H1 (cell line): ENCODE results near the gene TRPV6. TPM values are rescaled to one million over a fixed set of nuclear protein-coding genes. Genes with fewer than 3 reads are reported as not detected.
A peak's percentile ranks its signal among the peaks of the same experiment; 100 is the strongest.

Experiments used
- CTCF ChIA-PET: fragments of 300-600 bp; sonication (Branson Sonifier 250); formaldehyde crosslinking; loops from one replicate; lab custom pipeline; 2021; ENCODE audit not compliant: partially characterized antibody; lab: Charles Lee
- POLR2A ChIA-PET: fragments of 300-600 bp; sonication (Branson Sonifier 250); formaldehyde crosslinking; loops from one replicate; lab custom pipeline; 2021; ENCODE audit warnings: inconsistent platforms; ENCODE audit not compliant: partially characterized antibody; lab: Charles Lee
- DNase-seq, 2 experiments: peaks; one replicate each; pipeline versions ENCODE4 v3.0.0 to v3.0.0-alpha.2; 2010 to 2022; ENCODE audit warnings: low spot score in 2 of 2, low read depth in 1 of 2, mixed read lengths in 1 of 2
- FAIRE-seq: peaks from 2 replicates; lab custom pipeline; 2011; peaks lifted over from hg19 to GRCh38; lab: Jason Lieb, UNC
- H2AFZ ChIP-seq: 2 replicates; pipeline ENCODE4 v1.8.1; 2012; ENCODE audit warnings: low read length, inconsistent platforms
- H2AK5ac ChIP-seq: 2 replicates; pipeline ENCODE4 v1.6.1; 2013; ENCODE audit warnings: low read depth, low read length
- H2BK120ac ChIP-seq: replicated peaks from 2 replicates; pipeline ENCODE3; 2013; ENCODE audit warnings: low read depth, low read length, inconsistent platforms
- H2BK12ac ChIP-seq: 2 replicates; pipeline ENCODE4 v1.6.1; 2013; ENCODE audit warnings: low read depth, low read length
- H2BK15ac ChIP-seq: 2 replicates; pipeline ENCODE4 v1.6.1; 2013; ENCODE audit warnings: low read length
- H2BK20ac ChIP-seq: 2 replicates; pipeline ENCODE4 v1.6.1; 2013; ENCODE audit warnings: low read length
- H2BK5ac ChIP-seq: 2 replicates; pipeline ENCODE4 v1.6.1; 2013; ENCODE audit warnings: low read depth, low read length
- H3K14ac ChIP-seq: 2 replicates; pipeline ENCODE4 v1.6.1; 2013; ENCODE audit warnings: inconsistent platforms; ENCODE audit not compliant: insufficient read length
- H3K18ac ChIP-seq: 2 replicates; pipeline ENCODE4 v1.6.1; 2013; ENCODE audit warnings: low read length; ENCODE audit errors: extremely low read depth
- H3K23ac ChIP-seq: 2 replicates; pipeline ENCODE4 v1.6.1; 2013; ENCODE audit warnings: inconsistent platforms; ENCODE audit not compliant: insufficient read length
- H3K23me2 ChIP-seq: 2 replicates; pipeline ENCODE4 v1.6.1; 2013; ENCODE audit warnings: low read depth, low read length
- H3K27ac ChIP-seq: 2 replicates; pipeline ENCODE4 v1.6.1; 2011; ENCODE audit warnings: low read depth, low read length, inconsistent platforms
- H3K27me3 ChIP-seq, 4 experiments: replicated peaks in 1 of 4; 1 replicate in 1 of 4; 2 replicates in 3 of 4; pipeline versions ENCODE4 v1.6.1 to v1.8.1; 2011 to 2013; ENCODE audit warnings: low read length in 3 of 4, mild to moderate bottlenecking in 3 of 4, inconsistent platforms in 2 of 4, mixed read lengths in 2 of 4, moderate library complexity in 1 of 4; ENCODE audit not compliant: control insufficient read depth in 3 of 4, insufficient read depth in 3 of 4; ENCODE audit errors: extremely low read depth in 1 of 4
- H3K36me3 ChIP-seq, 4 experiments: 2 replicates each; pipeline versions ENCODE4 v1.6.1 to v1.8.1; 2011 to 2013; ENCODE audit warnings: mild to moderate bottlenecking in 4 of 4, low read length in 3 of 4, moderate library complexity in 2 of 4, control low read depth in 1 of 4, inconsistent platforms in 1 of 4; ENCODE audit not compliant: insufficient read depth in 4 of 4, control insufficient read depth in 2 of 4
- H3K4ac ChIP-seq: replicated peaks from 2 replicates; pipeline ENCODE3; 2013; ENCODE audit warnings: low read length, low read depth, mixed read lengths, inconsistent platforms; ENCODE audit not compliant: insufficient read length
- H3K4me1 ChIP-seq, 4 experiments: replicated peaks in 1 of 4; 1 replicate in 1 of 4; 2 replicates in 3 of 4; pipeline versions ENCODE4 v1.6.1 to v1.8.1; 2011 to 2013; ENCODE audit warnings: low read length in 3 of 4, inconsistent platforms in 2 of 4, mixed read lengths in 1 of 4; ENCODE audit not compliant: insufficient read depth in 4 of 4, control insufficient read depth in 3 of 4
- H3K4me2 ChIP-seq, 2 experiments: 2 replicates each; pipeline versions ENCODE4 v1.6.1 to v1.8.1; 2011 to 2013; ENCODE audit warnings: low read depth in 2 of 2, low read length in 2 of 2, control low read depth in 1 of 2, inconsistent platforms in 1 of 2, mild to moderate bottlenecking in 1 of 2; ENCODE audit not compliant: insufficient read depth in 1 of 2
- H3K4me3 ChIP-seq, 4 experiments: fragments of 200-600, 300-600 bp in 1 of 4; sonication (generic), shearing (Covaris generic), sonication (Bioruptor Twin) in 1 of 4; 2 replicates each; pipeline versions ENCODE4 v1.5.1 to v1.8.1; 2011 to 2016; ENCODE audit warnings: low read length in 4 of 4, low read depth in 3 of 4, control low read depth in 2 of 4, inconsistent platforms in 2 of 4, mild to moderate bottlenecking in 2 of 4, mixed read lengths in 1 of 4, moderate library complexity in 1 of 4; ENCODE audit not compliant: insufficient read depth in 2 of 4; ENCODE audit errors: extremely low read depth in 1 of 4
- H3K56ac ChIP-seq: replicated peaks from 2 replicates; pipeline ENCODE3; 2013; ENCODE audit warnings: low read depth, mild to moderate bottlenecking, mixed read lengths, low read length, inconsistent platforms; ENCODE audit not compliant: insufficient read length
- H3K79me1 ChIP-seq: 2 replicates; pipeline ENCODE4 v1.6.1; 2013; ENCODE audit warnings: low read depth, low read length, control low read depth
- H3K79me2 ChIP-seq, 2 experiments: 2 replicates each; pipeline versions ENCODE4 v1.6.1 to v1.8.1; 2012 to 2013; ENCODE audit warnings: low read length in 2 of 2, mild to moderate bottlenecking in 2 of 2, inconsistent platforms in 1 of 2; ENCODE audit not compliant: insufficient read depth in 2 of 2, control insufficient read depth in 1 of 2
- H3K9ac ChIP-seq, 4 experiments: replicated peaks in 1 of 4; 1 replicate in 1 of 4; 2 replicates in 3 of 4; pipeline versions ENCODE4 v1.6.1 to v1.8.1; 2011 to 2013; ENCODE audit warnings: low read depth in 3 of 4, low read length in 3 of 4, control low read depth in 2 of 4, mild to moderate bottlenecking in 2 of 4, moderate library complexity in 2 of 4, inconsistent platforms in 1 of 4; ENCODE audit errors: extremely low read depth in 1 of 4
- H3K9me3 ChIP-seq, 2 experiments: 2 replicates each; pipeline versions ENCODE4 v1.6.1 to v1.8.1; 2012 to 2013; ENCODE audit warnings: mild to moderate bottlenecking in 2 of 2, moderate library complexity in 2 of 2, control low read depth in 1 of 2, inconsistent platforms in 1 of 2, low read depth in 1 of 2, low read length in 1 of 2, mixed read lengths in 1 of 2; ENCODE audit not compliant: insufficient read depth in 2 of 2
- H4K20me1 ChIP-seq, 2 experiments: replicated peaks in 1 of 2; 2 replicates each; pipeline versions ENCODE3 to v1.8.1; 2011 to 2013; ENCODE audit warnings: inconsistent platforms in 2 of 2, low read length in 2 of 2, mild to moderate bottlenecking in 1 of 2; ENCODE audit not compliant: insufficient read depth in 2 of 2, control insufficient read depth in 1 of 2
- H4K5ac ChIP-seq: 2 replicates; pipeline ENCODE4 v1.6.1; 2013; ENCODE audit warnings: low read length, low read depth, mixed read lengths, inconsistent platforms; ENCODE audit not compliant: insufficient read length
- H4K8ac ChIP-seq: 2 replicates; pipeline ENCODE4 v1.8.0; 2013; ENCODE audit warnings: mild to moderate bottlenecking, moderate library complexity, low read length, inconsistent platforms; ENCODE audit not compliant: insufficient read depth; ENCODE audit errors: extremely low read depth
- H4K91ac ChIP-seq: replicated peaks from 2 replicates; pipeline ENCODE3; 2013; ENCODE audit warnings: low read length, mixed read lengths, inconsistent platforms; ENCODE audit not compliant: insufficient read length
- GTF2F1 ChIP-seq: IDR thresholded peaks from 2 replicates; pipeline ENCODE4 v1.6.1; 2012; ENCODE audit warnings: low read depth, low read length, improper control_type of control experiment, borderline replicate concordance
- HDAC6 ChIP-seq: IDR thresholded peaks from one replicate; pipeline ENCODE4 v1.7.1; 2012; ENCODE audit warnings: low read depth, mild to moderate bottlenecking, inconsistent platforms, low read length, moderate library complexity
- JUN ChIP-seq: IDR thresholded peaks from 2 replicates; pipeline ENCODE4 v1.6.1; 2011; ENCODE audit warnings: low read depth, mild to moderate bottlenecking, improper control_type of control experiment, low read length
- MAFK ChIP-seq: IDR thresholded peaks from 2 replicates; pipeline ENCODE4 v1.6.1; 2012; ENCODE audit warnings: low read depth, mild to moderate bottlenecking, improper control_type of control experiment, low read length
- NRF1 ChIP-seq: IDR thresholded peaks from 2 replicates; pipeline ENCODE4 v1.6.1; 2011; ENCODE audit warnings: mild to moderate bottlenecking, low read depth, low read length, improper control_type of control experiment
- POLR2A ChIP-seq, 2 experiments: IDR thresholded peaks; 1 replicate in 1 of 2; 2 replicates in 1 of 2; pipeline ENCODE4 v1.6.1; 2011; ENCODE audit warnings: low read depth in 2 of 2, low read length in 2 of 2, mild to moderate bottlenecking in 2 of 2; ENCODE audit errors: control extremely low read depth in 1 of 2
- RBBP5 ChIP-seq: IDR thresholded peaks from 2 replicates; pipeline ENCODE4 v1.7.1; 2012; ENCODE audit warnings: low read depth, mild to moderate bottlenecking, inconsistent platforms, low read length, moderate library complexity, borderline replicate concordance
- ZNF274 ChIP-seq: IDR thresholded peaks from 2 replicates; pipeline ENCODE4 v1.7.0; 2012; ENCODE audit warnings: low read length, borderline replicate concordance; ENCODE audit errors: extremely low read depth
- WGBS, 2 experiments: shearing (Covaris generic) in 1 of 2; methylation state at CpG; one replicate each; pipeline versions ENCODE4 v1.1.6 to v1.1.7; 2013 to 2015; ENCODE audit warnings: low lambda C conversion rate in 2 of 2, mixed read lengths in 2 of 2, inconsistent platforms in 1 of 2, low coverage in 1 of 2, missing lambda C conversion rate in 1 of 2; ENCODE audit not compliant: insufficient replicate concordance in 2 of 2, insufficient coverage in 1 of 2, insufficient read length in 1 of 2; ENCODE audit errors: extremely low coverage in 1 of 2, missing lambda C conversion rate in 1 of 2; 5-methylcytosine and 5-hydroxymethylcytosine counted together
- polyA plus RNA-seq, 7 experiments: library from polyadenylated mRNA; depleted of rRNA in 3 of 7; stranded (reverse) in 5 of 7; unstranded in 2 of 7; fragments of >200 nt in 5 of 7; fragments of 200-250 nt in 2 of 7; gene quantifications; 1 replicate in 5 of 7; 2 replicates in 1 of 7; 4 replicates in 1 of 7; pipeline versions ENCODE4 v1.2.1 to v1.2.3, GENCODE V29; 2011 to 2013; ENCODE audit warnings: missing spikeins in 2 of 7, mixed read lengths in 2 of 7
- total RNA-seq: library from RNA; stranded (reverse); fragmentation: NEBNext Ultra II Directional; extraction: Animal tissue kit (Norgen Biotek cat#: 25700); gene quantifications from 2 replicates; pipeline ENCODE4 v1.2.1, GENCODE V29; 2021
- TF ChIP-seq, protein P1 (sequence below): IDR thresholded peaks from 2 replicates; pipeline ENCODE4 v1.6.1; 2011; ENCODE audit warnings: low read length, improper control_type of control experiment

The TRPV6 gene
- total and polyA plus RNA-seq, 2 of the 8 experiments (the other 6 are each of a cell fraction or from before 2014, with no cell fraction given) = 0.52 to 1.1 TPM

DNA sequence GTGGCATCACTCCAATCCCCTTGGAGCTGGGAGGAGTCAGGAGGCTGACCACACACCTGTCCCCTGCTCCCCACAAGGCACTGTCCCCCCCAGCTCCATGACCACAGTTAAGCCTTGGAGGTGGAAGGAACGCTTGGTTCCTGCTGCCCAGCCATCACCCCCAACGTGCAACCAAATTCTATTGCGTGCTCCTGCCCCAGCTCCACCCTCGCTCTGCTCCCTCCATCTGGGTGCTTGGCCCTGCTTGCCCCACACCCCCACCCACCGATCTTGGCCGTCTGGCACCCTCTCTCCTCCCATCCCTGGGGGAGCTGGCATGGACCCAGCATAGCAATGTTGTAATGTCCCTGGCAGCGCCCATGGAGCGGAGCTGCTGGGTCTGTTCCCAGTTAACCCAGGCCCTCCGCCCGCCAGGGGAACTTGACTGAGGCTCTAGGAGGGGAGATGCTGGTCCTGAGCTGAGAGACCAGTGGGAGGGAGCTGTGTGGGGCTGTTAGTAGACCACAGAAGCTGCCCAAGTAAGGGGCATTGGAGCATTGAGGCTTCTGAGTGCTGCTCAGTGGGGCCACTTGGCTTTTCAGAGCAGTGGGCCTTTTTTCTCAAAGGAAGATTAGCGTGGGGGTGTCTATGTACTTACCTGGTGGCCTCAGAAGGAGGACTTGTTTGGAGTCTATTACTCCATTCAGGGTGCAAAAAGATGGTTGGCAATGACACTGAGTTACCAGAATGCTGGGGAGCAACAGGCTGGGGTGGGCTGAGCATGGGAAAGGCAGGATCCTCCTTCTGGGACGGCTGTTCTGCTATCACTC lies 29.6 kb downstream of the TRPV6 start:
- no peak overlapping the region for H4K5ac ChIP-seq
- H3K9ac ChIP-seq = no peak overlapping the region
- H3K18ac ChIP-seq = no peak overlapping the region; the same call in 1 of the 2 replicates
- H2AK5ac ChIP-seq = no peak overlapping the region
- FAIRE-seq (no peak), DNase-seq (no peak)
- ChIA-PET POLR2A (interaction anchor here (1.1 to 1.7 kb wide), 4 partner anchors 11 to 58 kb away, joined by 3 to 4 read pairs (median 4); no protein-coding TSS in a partner anchor), CTCF (interaction anchor here (0.6 to 3.1 kb wide), 15 partner anchors 13 to 476 kb away, joined by 3 to 107 read pairs (median 4); partner anchors contain the start of gene TRPV5)
- no peak overlapping the region for H2BK120ac ChIP-seq
- no peaks in the 10 kb centered on the region for H3K9me3 ChIP-seq
- 70% methylated on average over 12 of the region's 12 CpGs; no CpG with 5 or more reads in 1 of the 2 experiments for WGBS, 2 experiments
- peak overlapping the region; percentile 86 to 88 for H3K4me2 ChIP-seq
- H3K14ac ChIP-seq = no peak overlapping the region
- no peak overlapping the region for H3K4ac ChIP-seq
- H3K27me3 ChIP-seq = peaks cover 0 to 12% (median 6%) of the 10 kb centered on the region in 4 experiments; a peak in 4 of 7 replicates
- peak overlapping the region; percentile 76; the same call in 1 of the 2 replicates for H2BK15ac ChIP-seq
- no peak overlapping the region for H3K23ac ChIP-seq
- H4K20me1 ChIP-seq = peaks cover 0 to 3% of the 10 kb centered on the region in 2 experiments
- H4K91ac ChIP-seq = no peak overlapping the region
- no peak overlapping the region; the same call in 1 of the 2 replicates for H4K8ac ChIP-seq
- peak overlapping the region; percentile 27; the same call in 1 of the 2 replicates for H2BK20ac ChIP-seq
- peak overlapping the region; percentile 3; the same call in 1 of the 2 replicates for H2BK12ac ChIP-seq
- no peaks in the 10 kb centered on the region for H3K79me2 ChIP-seq
- peak overlapping the region; percentile 46 to 97 (median 68); a peak in 7 of 8 replicates for H3K4me3 ChIP-seq
- no peaks in the 10 kb centered on the region for H3K79me1 ChIP-seq
- H3K56ac ChIP-seq = no peak overlapping the region
- no peaks in the 10 kb centered on the region for H3K36me3 ChIP-seq
- peaks cover 10% of the 10 kb centered on the region; the same call in 1 of the 2 replicates for H3K23me2 ChIP-seq
- no peak overlapping the region for H2BK5ac ChIP-seq
- H2AFZ ChIP-seq = peak overlapping the region; percentile 49; the same call in 1 of the 2 replicates
- H3K4me1 ChIP-seq = peaks cover 0 to 12% (median 4%) of the 10 kb centered on the region in 4 experiments; a peak in 4 of 7 replicates
- H3K27ac ChIP-seq = no peak overlapping the region
- TF ChIP-seq JUN (no peak), NRF1 (no peak), GTF2F1 (no peak), HDAC6 (no peak), ZNF274 (no peak), RBBP5 (no peak), POLR2A (IDR thresholded peaks at IDR 0.05; ENCODE audit: control extremely low read depth in 1 of 2, low read depth in 2 of 2, low read length in 2 of 2) (no peak), MAFK (no peak)
- TF ChIP-seq, protein P1, sequence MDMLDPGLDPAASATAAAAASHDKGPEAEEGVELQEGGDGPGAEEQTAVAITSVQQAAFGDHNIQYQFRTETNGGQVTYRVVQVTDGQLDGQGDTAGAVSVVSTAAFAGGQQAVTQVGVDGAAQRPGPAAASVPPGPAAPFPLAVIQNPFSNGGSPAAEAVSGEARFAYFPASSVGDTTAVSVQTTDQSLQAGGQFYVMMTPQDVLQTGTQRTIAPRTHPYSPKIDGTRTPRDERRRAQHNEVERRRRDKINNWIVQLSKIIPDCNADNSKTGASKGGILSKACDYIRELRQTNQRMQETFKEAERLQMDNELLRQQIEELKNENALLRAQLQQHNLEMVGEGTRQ = no peak
